Measurements from ENCODE around the gene SHBG.

GRCh38 chr17:7593296-7593695, 36.6 kb upstream of the SHBG start:
- TF ChIP-seq POLR2AphosphoS5 (IDR thresholded peaks at IDR 0.05; ENCODE audit: low read depth) (no peak), EZH2 (IDR thresholded peaks at IDR 0.05; ENCODE audit: low read depth, unreplicated experiment) (no peak), CTCF (conservative IDR thresholded peaks at IDR 0.05; ENCODE audit: low read depth in 2 of 2) (no peak), REST (IDR thresholded peaks at IDR 0.05; ENCODE audit: unreplicated experiment) (no peak), STAT1 (IDR thresholded peaks at IDR 0.05; ENCODE audit: unreplicated experiment) (no peak), EZH2phosphoT487 (IDR thresholded peaks at IDR 0.05; ENCODE audit: unreplicated experiment) (no peak), JUNB (IDR thresholded peaks at IDR 0.05; ENCODE audit: unreplicated experiment) (no peak), CREB1 (CRISPR knock-in tag; IDR thresholded peaks at IDR 0.05; ENCODE audit: low read depth) (no peak), NANOG (IDR thresholded peaks at IDR 0.05; ENCODE audit: borderline replicate concordance) (no peak), ETS1 (IDR thresholded peaks at IDR 0.05) (no peak)

All from GM23338 (cell line).